CD4-positive, alpha-beta T cell treated with Interleukin-6 for 4 hours (primary cell): ENCODE data around the gene SEMA3B.
"Not testable (repeated sequence)": the region's sequence is repeated elsewhere in the genome, so short reads cannot be mapped to it uniquely, and the experiment has no call there.

ENCODE experiments used
- DNase-seq: peaks from one replicate; pipeline ENCODE4 v3.0.0-alpha.2; 2020; ENCODE audit warnings: mixed read lengths

The SEMA3B gene

DNA sequence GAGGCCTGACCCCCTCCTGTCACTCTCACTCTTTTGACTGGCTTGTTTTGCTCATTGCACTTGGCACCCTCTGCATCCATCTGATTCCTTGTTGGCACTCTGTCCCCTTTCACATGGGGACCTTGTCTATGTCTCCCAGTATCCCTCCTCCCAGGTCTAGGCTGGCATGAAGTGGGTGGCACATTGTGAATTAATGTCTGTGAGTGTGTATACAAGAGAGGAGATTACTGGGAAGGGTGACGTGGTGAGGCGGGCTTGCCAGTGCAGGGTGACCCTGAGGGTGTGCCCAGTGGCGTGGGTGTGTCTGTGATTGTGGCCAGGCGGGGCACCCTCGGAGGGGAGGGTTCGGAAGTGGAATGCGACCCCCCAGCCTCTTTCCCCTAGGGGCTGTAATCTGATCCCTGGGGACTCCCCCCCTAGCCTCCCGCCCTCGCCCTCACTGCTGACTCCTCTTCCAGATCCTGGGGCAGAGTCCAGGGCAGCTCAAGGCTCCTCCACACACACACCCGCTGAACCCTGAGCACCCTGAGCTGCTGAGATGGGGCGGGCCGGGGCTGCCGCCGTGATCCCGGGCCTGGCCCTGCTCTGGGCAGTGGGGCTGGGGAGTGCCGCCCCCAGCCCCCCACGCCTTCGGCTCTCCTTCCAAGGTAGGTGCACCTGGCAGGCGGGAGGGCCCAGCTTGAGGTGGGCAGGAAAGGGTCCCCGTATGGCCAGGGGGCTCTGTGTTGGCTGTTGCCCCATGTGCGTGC, at the start of gene SEMA3B:
Gene SEMA3B (plus strand): TSS at position 445 of the 749 bp plus-strand sequence. CDS start 94 bp downstream, at position 539.
- DNase-seq, result no peak

DNA sequence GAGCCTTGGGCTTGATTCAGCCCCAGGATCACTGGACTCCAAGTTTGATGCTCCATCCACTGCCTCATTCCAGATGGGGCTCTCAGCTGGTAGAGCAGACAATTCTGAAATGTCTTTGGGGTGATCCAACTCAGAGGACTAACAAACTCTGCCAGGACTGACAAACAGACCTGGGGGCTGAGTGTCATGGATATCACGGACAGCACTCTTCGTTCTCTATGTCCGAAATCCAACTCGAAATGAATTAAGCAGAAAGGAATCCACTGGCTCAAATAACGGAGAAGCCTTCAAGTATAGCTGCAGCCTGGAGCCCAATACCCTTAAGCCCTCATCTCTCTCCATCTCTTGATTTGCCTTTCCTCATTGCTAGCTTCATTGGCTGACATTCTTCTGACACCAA, 49.7 kb upstream of the SEMA3B start:
- no peak for DNase-seq

GRCh38 chr3:50220109-50220508, 48.8 kb upstream of the SEMA3B start:
- DNase-seq, result no peak

- no peak for DNase-seq
These were observed 47.9 kb upstream of the SEMA3B start for GRCh38 chr3:50221051-50221410.

DNA sequence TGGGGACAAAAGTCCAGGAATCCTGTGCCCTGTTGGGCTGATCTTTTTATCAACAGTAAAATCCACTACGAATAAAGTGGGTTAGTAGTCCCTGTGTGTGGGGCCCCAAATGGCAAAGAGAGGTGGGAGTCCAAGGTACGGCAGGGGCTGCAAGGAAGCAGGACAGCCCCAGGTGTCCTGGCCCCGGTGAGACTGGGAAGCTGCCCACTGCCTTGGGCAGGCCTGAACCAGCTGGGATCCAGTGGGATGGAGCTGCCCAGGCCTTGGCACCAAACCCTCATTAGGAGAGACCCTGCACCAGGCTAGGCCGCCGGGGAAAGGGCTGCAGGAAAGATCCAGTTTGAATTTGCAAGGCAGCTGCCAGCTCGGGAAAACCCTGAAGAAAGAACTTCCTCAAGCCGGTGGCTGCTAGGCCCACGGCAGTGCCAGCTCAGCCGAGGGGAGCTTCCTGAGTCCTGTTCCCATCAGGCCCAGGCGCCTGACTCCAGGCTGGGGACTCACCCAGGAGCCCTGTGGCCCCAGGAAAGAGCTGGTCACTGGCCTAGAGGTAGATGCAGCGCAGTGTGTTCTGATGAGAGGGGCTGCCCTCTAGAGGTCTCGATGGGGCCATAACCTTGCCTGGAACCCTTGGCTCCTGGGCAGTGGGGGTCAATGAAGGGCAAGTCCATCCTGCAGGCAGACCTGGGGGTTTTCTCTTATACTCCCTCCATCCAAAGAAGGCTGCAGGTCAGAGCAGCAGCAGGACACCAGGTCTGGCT, 47.4 kb upstream of the SEMA3B start:
- no peak for DNase-seq

GRCh38 chr3:50222169-50222528, 46.8 kb upstream of the SEMA3B start:
- no peak for DNase-seq

GRCh38 chr3:50224639-50225038, 44.3 kb upstream of the SEMA3B start:
- DNase-seq, result no peak

DNA sequence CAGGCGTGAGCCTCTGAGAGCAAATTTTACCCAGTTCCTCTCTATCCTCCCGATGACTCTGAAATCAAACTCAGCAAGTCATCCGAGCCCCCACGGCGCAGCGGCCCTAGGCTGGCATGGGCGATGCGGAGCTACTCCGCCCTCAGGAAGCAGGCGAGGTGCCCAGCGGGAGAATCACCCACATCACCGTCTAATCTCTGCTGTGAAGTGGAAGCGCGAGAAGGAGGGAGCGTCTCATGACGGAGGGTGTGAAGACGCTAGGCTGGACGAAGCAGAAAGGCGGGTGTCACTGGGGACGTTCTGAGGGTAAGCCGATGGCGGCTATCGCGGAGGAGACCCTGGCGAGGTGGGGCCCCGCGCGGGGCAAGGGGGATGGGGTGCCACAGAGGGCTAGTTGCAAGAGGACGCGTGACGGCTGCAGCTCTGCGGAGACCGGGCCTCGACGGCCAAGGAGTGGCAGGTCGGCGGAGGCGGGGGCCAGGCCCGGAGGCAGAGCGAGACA, 42.0 kb upstream of the SEMA3B start:
- peak; percentile 46 for DNase-seq

- DNase-seq, result peak; percentile 94
These were observed 41.4 kb upstream of the SEMA3B start for GRCh38 chr3:50227390-50228183.

- not testable (repeated sequence) for DNase-seq
These were observed 40.7 kb upstream of the SEMA3B start for GRCh38 chr3:50228184-50228763.

GRCh38 chr3:50229490-50229889, 39.5 kb upstream of the SEMA3B start:
- no peak for DNase-seq

GRCh38 chr3:50230104-50230793, 38.7 kb upstream of the SEMA3B start:
- DNase-seq, result no peak

GRCh38 chr3:50230794-50231125, 38.2 kb upstream of the SEMA3B start:
- DNase-seq, result no peak

- no peak for DNase-seq
These were observed 37.4 kb upstream of the SEMA3B start for GRCh38 chr3:50231581-50231980.

DNA sequence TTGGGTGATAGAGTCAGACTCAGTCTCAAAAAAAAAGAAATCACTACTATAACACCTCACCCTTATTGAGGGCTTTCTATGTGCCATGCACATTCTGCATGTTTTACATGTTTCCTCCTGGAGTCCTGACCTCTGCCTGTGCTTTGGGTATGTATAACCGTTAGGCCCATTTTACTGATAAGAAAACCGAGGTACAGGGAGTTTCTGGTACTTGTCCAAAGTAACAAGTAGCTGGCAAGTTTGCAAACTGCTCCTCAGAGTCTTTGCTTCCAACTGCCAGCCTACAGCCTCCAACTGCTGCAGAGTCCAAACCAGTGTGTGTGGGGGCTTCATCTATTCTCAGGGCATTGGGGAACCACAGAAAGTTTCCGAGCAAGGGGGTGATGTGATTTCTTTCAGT, 36.6 kb upstream of the SEMA3B start:
- no peak for DNase-seq

DNA sequence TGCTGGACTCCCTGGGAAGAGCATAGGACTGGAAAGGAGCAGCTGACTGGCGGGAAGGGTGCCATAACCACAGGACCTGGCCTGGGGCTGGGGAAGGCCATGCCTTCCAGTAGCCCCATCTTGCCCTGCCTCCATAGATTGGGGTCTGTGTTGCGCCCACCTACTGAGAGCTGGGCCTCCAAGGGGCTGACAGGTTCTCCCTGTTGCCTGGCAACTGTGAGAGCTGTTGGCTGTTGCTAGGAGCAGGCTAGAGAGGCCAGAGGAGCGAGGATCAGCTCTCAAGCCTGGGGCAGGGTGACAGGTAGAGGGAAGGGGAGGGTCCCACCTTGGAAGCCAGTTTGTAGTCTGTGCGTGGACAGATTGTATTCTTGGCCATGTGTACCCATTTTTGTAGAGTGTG, 35.8 kb upstream of the SEMA3B start:
- DNase-seq, result no peak

GRCh38 chr3:50235716-50236483, 33.0 kb upstream of the SEMA3B start, which contains the start of gene GNAI2:
Gene GNAI2, plus strand, starts transcription at chr3:50236204. Its CDS starts 132 bp downstream, at chr3:50236336.
- DNase-seq, result peak; percentile 99

GRCh38 chr3:50236484-50237132, 32.3 kb upstream of the SEMA3B start:
- DNase-seq, result no peak

- peak; percentile 49 for DNase-seq
These were observed 31.8 kb upstream of the SEMA3B start for GRCh38 chr3:50237133-50237651.

DNA sequence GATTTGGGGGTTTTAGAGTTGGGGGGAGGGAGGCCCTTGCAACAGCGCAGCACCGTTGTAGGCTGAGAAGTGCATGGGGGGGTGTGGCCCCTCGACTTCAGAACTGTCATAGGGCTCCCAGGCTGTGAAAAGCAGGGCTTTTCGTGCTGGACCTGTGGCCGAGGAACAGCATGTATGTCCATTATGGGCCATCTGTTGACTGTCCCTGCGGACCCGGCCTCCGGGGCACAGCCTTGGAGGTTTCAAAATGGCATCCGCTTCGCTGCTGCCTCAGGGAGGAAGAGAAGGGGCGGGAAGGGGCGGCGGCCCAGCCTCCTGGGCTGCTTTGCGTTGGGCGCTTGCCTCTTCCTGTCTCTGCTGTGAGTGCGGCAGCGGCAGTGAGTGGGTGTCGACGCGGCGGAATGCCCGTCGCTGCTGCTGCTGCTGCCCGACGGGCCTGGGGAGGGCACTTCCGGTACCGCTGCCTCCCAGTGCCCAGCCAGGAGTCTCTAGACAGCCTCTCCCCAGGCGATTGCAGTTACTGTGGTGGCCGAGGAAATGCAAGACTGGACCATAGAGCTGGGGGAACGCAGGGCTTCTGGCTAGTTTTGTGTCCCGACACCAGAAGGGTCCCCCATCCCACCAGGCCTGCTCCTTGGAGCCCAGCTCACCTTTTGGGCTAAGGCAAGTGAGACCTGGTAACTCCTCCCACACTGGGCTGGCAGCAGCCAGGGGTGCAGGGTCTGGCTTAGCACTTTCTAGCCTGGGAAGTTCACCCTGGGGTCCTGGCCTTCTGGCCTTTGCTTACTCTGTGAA, 31.0 kb upstream of the SEMA3B start:
- peak; percentile 91 for DNase-seq
